ENCODE results near the gene MCTP2.

Gene MCTP2

GRCh38 chr15:94298364-94298763 lies 67.0 kb downstream of the MCTP2 start:
- Histone ChIP-seq H3K9me3 (ENCODE audit: control insufficient read depth in 2 of 2, low read length in 2 of 2) (no peaks in the 10 kb centered on the region), H3K9ac (ENCODE audit: low read length in 2 of 2) (no peak overlapping the region), H3K4me3 (ENCODE audit: low read length in 2 of 2) (no peak overlapping the region), H3K4me1 (ENCODE audit: control insufficient read depth, insufficient read depth, low read length) (no peaks in the 10 kb centered on the region), H3K27me3 (ENCODE audit: control insufficient read depth in 1 of 2, insufficient read depth in 2 of 2, low read length in 2 of 2) (no peaks in the 10 kb centered on the region), H3K27ac (ENCODE audit: low read length) (no peak overlapping the region), H3K36me3 (ENCODE audit: control insufficient read depth in 2 of 2, insufficient read depth in 2 of 2, low read length in 2 of 2) (no peaks in the 10 kb centered on the region)

GRCh38 chr15:94300612-94301011 lies 69.3 kb downstream of the MCTP2 start:
- Histone ChIP-seq H3K4me1 (ENCODE audit: control insufficient read depth, insufficient read depth, low read length) (no peaks in the 10 kb centered on the region), H3K27me3 (ENCODE audit: control insufficient read depth in 1 of 2, insufficient read depth in 2 of 2, low read length in 2 of 2) (no peaks in the 10 kb centered on the region), H3K4me3 (ENCODE audit: low read length in 2 of 2) (no peak overlapping the region), H3K9me3 (ENCODE audit: control insufficient read depth in 2 of 2, low read length in 2 of 2) (no peaks in the 10 kb centered on the region), H3K36me3 (ENCODE audit: control insufficient read depth in 2 of 2, insufficient read depth in 2 of 2, low read length in 2 of 2) (no peaks in the 10 kb centered on the region), H3K27ac (ENCODE audit: low read length) (no peak overlapping the region), H3K9ac (ENCODE audit: low read length in 2 of 2) (no peak overlapping the region)

- Histone ChIP-seq H3K9me3 (ENCODE audit: control insufficient read depth in 2 of 2, low read length in 2 of 2) (no peaks in the 10 kb centered on the region), H3K9ac (ENCODE audit: low read length in 2 of 2) (no peak overlapping the region), H3K27me3 (ENCODE audit: control insufficient read depth in 1 of 2, insufficient read depth in 2 of 2, low read length in 2 of 2) (no peaks in the 10 kb centered on the region), H3K36me3 (ENCODE audit: control insufficient read depth in 2 of 2, insufficient read depth in 2 of 2, low read length in 2 of 2) (no peaks in the 10 kb centered on the region), H3K4me3 (ENCODE audit: low read length in 2 of 2) (no peak overlapping the region), H3K27ac (ENCODE audit: low read length) (no peak overlapping the region), H3K4me1 (ENCODE audit: control insufficient read depth, insufficient read depth, low read length) (no peaks in the 10 kb centered on the region)
Measured at GRCh38 chr15:94305133-94305532, 73.8 kb downstream of the MCTP2 start.

- Histone ChIP-seq H3K27me3 (ENCODE audit: control insufficient read depth in 1 of 2, insufficient read depth in 2 of 2, low read length in 2 of 2) (no peaks in the 10 kb centered on the region), H3K27ac (ENCODE audit: low read length) (no peak overlapping the region), H3K9ac (ENCODE audit: low read length in 2 of 2) (no peak overlapping the region), H3K36me3 (ENCODE audit: control insufficient read depth in 2 of 2, insufficient read depth in 2 of 2, low read length in 2 of 2) (no peaks in the 10 kb centered on the region), H3K9me3 (ENCODE audit: control insufficient read depth in 2 of 2, low read length in 2 of 2) (no peaks in the 10 kb centered on the region), H3K4me3 (ENCODE audit: low read length in 2 of 2) (no peak overlapping the region), H3K4me1 (ENCODE audit: control insufficient read depth, insufficient read depth, low read length) (no peaks in the 10 kb centered on the region)
Measured at GRCh38 chr15:94306700-94307650, 75.6 kb downstream of the MCTP2 start.

GRCh38 chr15:94312946-94313345 lies 81.6 kb downstream of the MCTP2 start:
- no peak overlapping the region for H3K27ac ChIP-seq (ENCODE audit: low read length)
- H3K27me3 ChIP-seq (ENCODE audit: control insufficient read depth in 1 of 2, insufficient read depth in 2 of 2, low read length in 2 of 2): no peaks in the 10 kb centered on the region
- no peak overlapping the region for H3K9ac ChIP-seq (ENCODE audit: low read length in 2 of 2)
- H3K4me3 ChIP-seq (ENCODE audit: low read length in 2 of 2): no peak overlapping the region
- no peaks in the 10 kb centered on the region for H3K4me1 ChIP-seq (ENCODE audit: control insufficient read depth, insufficient read depth, low read length)
- no peaks in the 10 kb centered on the region for H3K9me3 ChIP-seq (ENCODE audit: control insufficient read depth in 2 of 2, low read length in 2 of 2)
- H3K36me3 ChIP-seq (ENCODE audit: control insufficient read depth in 2 of 2, insufficient read depth in 2 of 2, low read length in 2 of 2): no peaks in the 10 kb centered on the region

GRCh38 chr15:94314639-94315038 lies 83.3 kb downstream of the MCTP2 start:
- H3K4me3 ChIP-seq (ENCODE audit: low read length in 2 of 2): no peak overlapping the region
- H3K36me3 ChIP-seq (ENCODE audit: control insufficient read depth in 2 of 2, insufficient read depth in 2 of 2, low read length in 2 of 2): no peaks in the 10 kb centered on the region
- no peaks in the 10 kb centered on the region for H3K4me1 ChIP-seq (ENCODE audit: control insufficient read depth, insufficient read depth, low read length)
- no peak overlapping the region for H3K9ac ChIP-seq (ENCODE audit: low read length in 2 of 2)
- no peaks in the 10 kb centered on the region for H3K9me3 ChIP-seq (ENCODE audit: control insufficient read depth in 2 of 2, low read length in 2 of 2)
- no peaks in the 10 kb centered on the region for H3K27me3 ChIP-seq (ENCODE audit: control insufficient read depth in 1 of 2, insufficient read depth in 2 of 2, low read length in 2 of 2)
- no peak overlapping the region for H3K27ac ChIP-seq (ENCODE audit: low read length)

GRCh38 chr15:94317211-94317610 lies 85.8 kb downstream of the MCTP2 start:
- H3K4me3 ChIP-seq (ENCODE audit: low read length in 2 of 2): no peak overlapping the region
- no peaks in the 10 kb centered on the region for H3K27me3 ChIP-seq (ENCODE audit: control insufficient read depth in 1 of 2, insufficient read depth in 2 of 2, low read length in 2 of 2)
- no peaks in the 10 kb centered on the region for H3K9me3 ChIP-seq (ENCODE audit: control insufficient read depth in 2 of 2, low read length in 2 of 2)
- no peaks in the 10 kb centered on the region for H3K4me1 ChIP-seq (ENCODE audit: control insufficient read depth, insufficient read depth, low read length)
- no peaks in the 10 kb centered on the region for H3K36me3 ChIP-seq (ENCODE audit: control insufficient read depth in 2 of 2, insufficient read depth in 2 of 2, low read length in 2 of 2)
- H3K9ac ChIP-seq (ENCODE audit: low read length in 2 of 2): no peak overlapping the region
- no peak overlapping the region for H3K27ac ChIP-seq (ENCODE audit: low read length)

- Histone ChIP-seq H3K9ac (ENCODE audit: low read length in 2 of 2) (no peak overlapping the region), H3K9me3 (ENCODE audit: control insufficient read depth in 2 of 2, low read length in 2 of 2) (no peaks in the 10 kb centered on the region), H3K36me3 (ENCODE audit: control insufficient read depth in 2 of 2, insufficient read depth in 2 of 2, low read length in 2 of 2) (no peaks in the 10 kb centered on the region), H3K27ac (ENCODE audit: low read length) (no peak overlapping the region), H3K4me1 (ENCODE audit: control insufficient read depth, insufficient read depth, low read length) (peaks cover 3% of the 10 kb centered on the region), H3K4me3 (ENCODE audit: low read length in 2 of 2) (no peak overlapping the region), H3K27me3 (ENCODE audit: control insufficient read depth in 1 of 2, insufficient read depth in 2 of 2, low read length in 2 of 2) (no peaks in the 10 kb centered on the region)
Measured at GRCh38 chr15:94322141-94322540, 90.8 kb downstream of the MCTP2 start.

GRCh38 chr15:94323076-94323475 lies 91.7 kb downstream of the MCTP2 start:
- no peak overlapping the region for H3K27ac ChIP-seq (ENCODE audit: low read length)

GRCh38 chr15:94324117-94324826 lies 92.9 kb downstream of the MCTP2 start:
- H3K36me3 ChIP-seq (ENCODE audit: control insufficient read depth in 2 of 2, insufficient read depth in 2 of 2, low read length in 2 of 2): no peaks in the 10 kb centered on the region
- H3K27me3 ChIP-seq (ENCODE audit: control insufficient read depth in 1 of 2, insufficient read depth in 2 of 2, low read length in 2 of 2): no peaks in the 10 kb centered on the region
- peaks cover 3% of the 10 kb centered on the region for H3K4me1 ChIP-seq (ENCODE audit: control insufficient read depth, insufficient read depth, low read length)
- H3K4me3 ChIP-seq (ENCODE audit: low read length in 2 of 2): peak overlapping the region in 1 of 2 donors; percentile 4
- H3K9me3 ChIP-seq (ENCODE audit: control insufficient read depth in 2 of 2, low read length in 2 of 2): no peaks in the 10 kb centered on the region
- no peak overlapping the region for H3K27ac ChIP-seq (ENCODE audit: low read length)
- peak overlapping the region; percentile 30 to 60 for H3K9ac ChIP-seq (ENCODE audit: low read length in 2 of 2)

More at GRCh38 chr15:94323076-94323475, 91.7 kb downstream of the MCTP2 start:
- Histone ChIP-seq H3K9me3 (ENCODE audit: control insufficient read depth in 2 of 2, low read length in 2 of 2) (no peaks in the 10 kb centered on the region), H3K4me3 (ENCODE audit: low read length in 2 of 2) (no peak overlapping the region), H3K27me3 (ENCODE audit: control insufficient read depth in 1 of 2, insufficient read depth in 2 of 2, low read length in 2 of 2) (no peaks in the 10 kb centered on the region), H3K4me1 (ENCODE audit: control insufficient read depth, insufficient read depth, low read length) (peaks cover 3% of the 10 kb centered on the region), H3K9ac (ENCODE audit: low read length in 2 of 2) (no peak overlapping the region), H3K36me3 (ENCODE audit: control insufficient read depth in 2 of 2, insufficient read depth in 2 of 2, low read length in 2 of 2) (no peaks in the 10 kb centered on the region)
